ENCODE data around the gene SELENON. TPM values are rescaled to one million over a fixed set of nuclear protein-coding genes. Genes with fewer than 3 reads are reported as not detected.

Gene SELENON
- total RNA-seq, 1 experiment from 2014 or later = 90.9 TPM

DNA sequence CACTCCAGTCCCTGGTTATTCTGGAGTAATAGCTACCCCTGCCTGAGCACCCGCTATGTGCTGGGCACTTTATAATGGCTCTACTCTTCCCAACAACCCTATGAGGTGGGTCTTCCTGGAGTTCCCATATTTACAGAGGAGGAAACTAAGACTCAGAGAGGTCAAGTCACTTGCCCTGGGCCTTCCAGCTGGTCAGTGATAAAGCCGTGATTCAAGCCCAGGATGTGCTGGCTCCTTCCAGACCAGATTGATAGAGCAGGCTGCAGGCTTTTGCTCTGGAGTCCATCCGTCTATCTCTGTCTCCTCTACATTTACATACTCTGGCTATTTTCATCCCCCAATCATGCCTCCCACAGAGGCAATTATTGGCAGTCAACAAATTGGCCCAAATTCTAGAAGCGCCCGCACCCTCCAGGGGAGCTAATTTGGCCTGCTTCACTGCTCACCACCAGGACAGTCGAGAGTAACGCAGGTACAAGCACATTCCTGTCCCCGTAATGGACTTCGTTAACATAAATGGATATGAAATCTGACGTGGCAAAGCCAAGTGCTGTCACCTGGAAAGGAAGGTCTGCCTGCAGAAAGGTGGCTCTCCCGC, 39.8 kb upstream of the SELENON start:
- H2BK15ac ChIP-seq (ENCODE audit: low read depth, low read length) = no peak overlapping the region
- peaks cover 3% of the 10 kb centered on the region for H3K23me2 ChIP-seq (ENCODE audit: insufficient read length, low read depth, low read length, poor library complexity, severe bottlenecking)
- H4K8ac ChIP-seq (replicated peaks; ENCODE audit: insufficient read length, low read depth, low read length) = no peak overlapping the region
- no peak overlapping the region for H3K4ac ChIP-seq (ENCODE audit: low read depth, low read length)
- no peak overlapping the region for H3K14ac ChIP-seq (ENCODE audit: insufficient read depth, low read length)
- no peak overlapping the region for H3K27ac ChIP-seq (ENCODE audit: insufficient read length, low read depth, low read length)
- H3K4me1 ChIP-seq (ENCODE audit: insufficient read depth, low read length) = no peaks in the 10 kb centered on the region
- WGBS (ENCODE audit: extremely low coverage, insufficient read length, low lambda C conversion rate) = no CpG with 5 or more reads among the region's 11 CpGs
- H2AK5ac ChIP-seq (ENCODE audit: insufficient read length, low read length) = no peak overlapping the region
- H3K79me2 ChIP-seq (ENCODE audit: insufficient read depth, low read length) = no peaks in the 10 kb centered on the region
- TF ChIP-seq, protein P1, sequence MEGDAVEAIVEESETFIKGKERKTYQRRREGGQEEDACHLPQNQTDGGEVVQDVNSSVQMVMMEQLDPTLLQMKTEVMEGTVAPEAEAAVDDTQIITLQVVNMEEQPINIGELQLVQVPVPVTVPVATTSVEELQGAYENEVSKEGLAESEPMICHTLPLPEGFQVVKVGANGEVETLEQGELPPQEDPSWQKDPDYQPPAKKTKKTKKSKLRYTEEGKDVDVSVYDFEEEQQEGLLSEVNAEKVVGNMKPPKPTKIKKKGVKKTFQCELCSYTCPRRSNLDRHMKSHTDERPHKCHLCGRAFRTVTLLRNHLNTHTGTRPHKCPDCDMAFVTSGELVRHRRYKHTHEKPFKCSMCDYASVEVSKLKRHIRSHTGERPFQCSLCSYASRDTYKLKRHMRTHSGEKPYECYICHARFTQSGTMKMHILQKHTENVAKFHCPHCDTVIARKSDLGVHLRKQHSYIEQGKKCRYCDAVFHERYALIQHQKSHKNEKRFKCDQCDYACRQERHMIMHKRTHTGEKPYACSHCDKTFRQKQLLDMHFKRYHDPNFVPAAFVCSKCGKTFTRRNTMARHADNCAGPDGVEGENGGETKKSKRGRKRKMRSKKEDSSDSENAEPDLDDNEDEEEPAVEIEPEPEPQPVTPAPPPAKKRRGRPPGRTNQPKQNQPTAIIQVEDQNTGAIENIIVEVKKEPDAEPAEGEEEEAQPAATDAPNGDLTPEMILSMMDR (conservative IDR thresholded peaks at IDR 0.05) = no peak
- H3K79me1 ChIP-seq (ENCODE audit: insufficient read depth, low read depth, low read length, poor library complexity, severe bottlenecking) = no peaks in the 10 kb centered on the region
- H3K18ac ChIP-seq (ENCODE audit: insufficient read length, low read depth, low read length) = no peak overlapping the region
- no peaks in the 10 kb centered on the region for H3K9me3 Mint-ChIP-seq
- no peaks in the 10 kb centered on the region for H3K36me3 Mint-ChIP-seq (ENCODE audit: insufficient read depth in 1 of 3, low read depth in 3 of 3)
- no peak overlapping the region for H3K23ac ChIP-seq (ENCODE audit: insufficient read length, low read depth, low read length)
- no peak overlapping the region for H3K4me2 ChIP-seq (ENCODE audit: insufficient read depth, insufficient read length, low read length)
- no peak overlapping the region for H4K5ac ChIP-seq (ENCODE audit: insufficient read length, low read depth, low read length)
- H3K9me3 ChIP-seq (ENCODE audit: control insufficient read depth, low read depth, low read length) = no peaks in the 10 kb centered on the region
- no peak overlapping the region for H3T11ph ChIP-seq (ENCODE audit: low read length)
- H4K91ac ChIP-seq (ENCODE audit: insufficient read length, low read depth, low read length) = no peak overlapping the region
- H3K56ac ChIP-seq (ENCODE audit: insufficient read length, low read depth, low read length) = no peak overlapping the region
- H3K27me3 Mint-ChIP-seq (ENCODE audit: low read depth) = peaks cover 6% of the 10 kb centered on the region
- H4K20me1 ChIP-seq (ENCODE audit: control insufficient read depth, insufficient read depth, insufficient read length) = peaks cover 3% of the 10 kb centered on the region
- H2AFZ ChIP-seq (ENCODE audit: low read length) = no peak overlapping the region
- no peak overlapping the region for H2BK12ac ChIP-seq (ENCODE audit: insufficient read length, low read depth, low read length)
- H3K27ac Mint-ChIP-seq = no peak overlapping the region; a peak in 2 of 7 replicates
- no peak overlapping the region for H3K9ac ChIP-seq (ENCODE audit: extremely low read depth, insufficient read length, low read length)
- peaks cover 36 to 46% of the 10 kb centered on the region in 2 experiments for H3K4me1 Mint-ChIP-seq
- H2BK120ac ChIP-seq (ENCODE audit: low read depth, low read length, poor library complexity, severe bottlenecking) = no peak overlapping the region
- H2BK20ac ChIP-seq (ENCODE audit: low read depth, low read length, poor library complexity, severe bottlenecking) = no peak overlapping the region
- H3K4me3 Mint-ChIP-seq = no peak overlapping the region
- DNase-seq = no peak
- no peak overlapping the region for H2BK5ac ChIP-seq (ENCODE audit: insufficient read length, low read length)
- H3K27me3 ChIP-seq (ENCODE audit: insufficient read depth, low read length) = no peaks in the 10 kb centered on the region

All from H9 (cell line).